Neural cell (in vitro differentiated cells): ENCODE results near the gene USP51. TPM values are rescaled to one million over a fixed set of nuclear protein-coding genes. Genes with fewer than 3 reads are reported as not detected.

ENCODE experiments used
- H2AFZ ChIP-seq: fragments of 200-600, 300-800 bp; sonication (generic), shearing (Covaris generic); 2 replicates; pipeline ENCODE4 v1.6.0; 2014; ENCODE audit warnings: low read depth, mild to moderate bottlenecking, antibody characterized with exemption, low read length, moderate library complexity
- H3F3A ChIP-seq: fragments of 200-600 bp; shearing (Covaris generic); 2 replicates; pipeline ENCODE4 v1.6.1; 2016; ENCODE audit warnings: mild to moderate bottlenecking, moderate library complexity, mixed read lengths, antibody characterized with exemption, low read length; ENCODE audit not compliant: insufficient read depth, poor library complexity, severe bottlenecking
- H3K27ac ChIP-seq: fragments of 200-600, 300-800 bp; sonication (generic), shearing (Covaris generic); 2 replicates; pipeline ENCODE4 v1.5.1; 2014; ENCODE audit warnings: mild to moderate bottlenecking, low read length, moderate library complexity
- H3K27me3 ChIP-seq: fragments of 300-800, 200-600 bp; sonication (generic), shearing (Covaris generic); 2 replicates; pipeline ENCODE4 v1.6.0; 2014; ENCODE audit warnings: mild to moderate bottlenecking, low read depth, low read length, moderate library complexity; ENCODE audit not compliant: insufficient read depth
- H3K36me3 ChIP-seq: fragments of 300-800, 200-600 bp; sonication (generic), shearing (Covaris generic); 2 replicates; pipeline ENCODE4 v1.5.1; 2014; ENCODE audit warnings: mild to moderate bottlenecking, antibody characterized with exemption, low read length, moderate library complexity; ENCODE audit not compliant: insufficient read depth
- H3K4me2 ChIP-seq: fragments of 300-800, 200-600 bp; sonication (generic), shearing (Covaris generic); 2 replicates; pipeline ENCODE4 v1.6.0; 2014; ENCODE audit warnings: mild to moderate bottlenecking, low read length
- H3K4me3 ChIP-seq: fragments of 300-800, 200-600 bp; sonication (generic), shearing (Covaris generic); 2 replicates; pipeline ENCODE4 v1.5.1; 2014; ENCODE audit warnings: mild to moderate bottlenecking, low read length, moderate library complexity
- H3K79me2 ChIP-seq: fragments of 200-600 bp; shearing (Covaris generic); replicated peaks from 2 replicates; pipeline ENCODE4 v1.6.0; 2014; ENCODE audit warnings: mild to moderate bottlenecking, low read length, moderate library complexity; ENCODE audit not compliant: insufficient read depth
- H3K9ac ChIP-seq: fragments of 300-800, 200-600 bp; sonication (generic), shearing (Covaris generic); 2 replicates; pipeline ENCODE4 v1.6.1; 2016; ENCODE audit warnings: mild to moderate bottlenecking, low read length, mixed read lengths
- H3K9me2 ChIP-seq: fragments of 200-600 bp; shearing (Covaris generic); 2 replicates; pipeline ENCODE4 v1.6.1; 2016; ENCODE audit warnings: mild to moderate bottlenecking, low read length, mixed read lengths; ENCODE audit not compliant: insufficient read depth
- H3K9me3 ChIP-seq: fragments of 200-600, 300-800 bp; sonication (generic), shearing (Covaris generic); 2 replicates; pipeline ENCODE4 v1.6.1; 2016; ENCODE audit warnings: mild to moderate bottlenecking, mixed run types, low read length, moderate library complexity, mixed read lengths
- H4K20me1 ChIP-seq: fragments of 200-600 bp; shearing (Covaris generic); 2 replicates; pipeline ENCODE4 v1.6.1; 2016; ENCODE audit warnings: mild to moderate bottlenecking, mixed run types; ENCODE audit not compliant: insufficient read depth
- CTCF ChIP-seq: fragments of 450-650 bp; IDR thresholded peaks from 2 replicates; pipeline ENCODE4 v1.5.1; 2014; ENCODE audit warnings: antibody characterized with exemption, mild to moderate bottlenecking, moderate library complexity; ENCODE audit not compliant: poor library complexity, severe bottlenecking
- EP300 ChIP-seq: fragments of 450-650 bp; conservative IDR thresholded peaks from 2 replicates; pipeline ENCODE4 v1.6.1; 2014; ENCODE audit warnings: antibody characterized with exemption, mild to moderate bottlenecking, moderate library complexity; ENCODE audit not compliant: poor library complexity, severe bottlenecking
- EZH2 ChIP-seq: fragments of 200-600, 300-800 bp; shearing (Covaris generic), sonication (generic); IDR thresholded peaks from 2 replicates; pipeline ENCODE4 v1.6.1; 2014; ENCODE audit warnings: antibody characterized with exemption, low read length, borderline replicate concordance, mild to moderate bottlenecking; ENCODE audit not compliant: insufficient read depth, poor library complexity, severe bottlenecking
- MXI1 ChIP-seq: fragments of 450-650 bp; conservative IDR thresholded peaks from 2 replicates; pipeline ENCODE4 v1.6.1; 2014; ENCODE audit warnings: antibody characterized with exemption, mild to moderate bottlenecking; ENCODE audit not compliant: poor library complexity, severe bottlenecking
- POLR2AphosphoS5 ChIP-seq: IDR thresholded peaks from 2 replicates; pipeline ENCODE4 v1.6.1; 2012
- RAD21 ChIP-seq: fragments of 450-650 bp; conservative IDR thresholded peaks from 2 replicates; pipeline ENCODE4 v1.6.1; 2014; ENCODE audit warnings: antibody characterized with exemption, mild to moderate bottlenecking, moderate library complexity
- REST ChIP-seq: IDR thresholded peaks from 2 replicates; pipeline ENCODE4 v1.6.1; 2012; ENCODE audit warnings: borderline replicate concordance
- SMC3 ChIP-seq: fragments of 450-650 bp; conservative IDR thresholded peaks from 2 replicates; pipeline ENCODE4 v1.6.1; 2014; ENCODE audit warnings: antibody characterized with exemption, mild to moderate bottlenecking, moderate library complexity; ENCODE audit not compliant: poor library complexity
- TAF1 ChIP-seq: IDR thresholded peaks from 2 replicates; pipeline ENCODE4 v1.6.1; 2012; ENCODE audit warnings: low read depth
- polyA minus RNA-seq: library from RNA; depleted of rRNA, polyadenylated mRNA; stranded (reverse); fragments of >200 nt; gene quantifications from 2 replicates; pipeline ENCODE4 v1.2.3, GENCODE V29; 2014
- polyA plus RNA-seq: library from polyadenylated mRNA; depleted of rRNA; stranded (reverse); fragments of >200 nt; gene quantifications from 2 replicates; pipeline ENCODE4 v1.2.3, GENCODE V29; 2014

Gene USP51
- polyA plus RNA-seq: 1.4 TPM in 2 replicates
- 6.3 and 12.8 TPM in 2 replicates for polyA minus RNA-seq

- H3K9me2 ChIP-seq: no peaks in the 10 kb centered on the region
- no peak within 1 kb of the TSS for H3K4me2 ChIP-seq
- peak within 1 kb of the TSS; percentile 65 for H2AFZ ChIP-seq
- no peaks in the 10 kb centered on the region for H3K79me2 ChIP-seq
- no peaks in the 10 kb centered on the region for H4K20me1 ChIP-seq
- H3K9me3 ChIP-seq: no peaks in the 10 kb centered on the region
- no peaks in the 10 kb centered on the region for H3K36me3 ChIP-seq
- peak within 1 kb of the TSS; percentile 75 for H3K9ac ChIP-seq
- peak; percentile 40 for TF ChIP-seq CTCF
- TF ChIP-seq POLR2AphosphoS5: no peak
- peak; percentile 17 for TF ChIP-seq RAD21
- no peaks in the 10 kb centered on the region for H3K27me3 ChIP-seq
- H3K4me3 ChIP-seq: peak within 1 kb of the TSS; percentile 76
- H3K27ac ChIP-seq: peak within 1 kb of the TSS; percentile 83
- no peaks in the 10 kb centered on the region for H3F3A ChIP-seq
Observed at GRCh38 chrX:55489314-55490009, at the start of gene USP51. Gene USP51 (minus strand): TSS chrX:55489848. CDS start chrX:55488939, 909 bp downstream.

GRCh38 chrX:55524487-55524886, 34.8 kb upstream of the USP51 start:
- Histone ChIP-seq H3K4me2 (no peak overlapping the region), H2AFZ (no peak overlapping the region), H3K79me2 (no peaks in the 10 kb centered on the region), H3K9me2 (no peaks in the 10 kb centered on the region), H4K20me1 (no peaks in the 10 kb centered on the region), H3K27me3 (no peaks in the 10 kb centered on the region), H3K4me3 (no peak overlapping the region), H3K27ac (peak overlapping the region; percentile 75), H3K9ac (no peak overlapping the region), H3K36me3 (no peaks in the 10 kb centered on the region), H3K9me3 (no peaks in the 10 kb centered on the region), H3F3A (no peaks in the 10 kb centered on the region)
- TF ChIP-seq CTCF (peak; percentile 33), MXI1 (no peak), SMC3 (peak; percentile 30), RAD21 (peak; percentile 36)

GRCh38 chrX:55523356-55523755, 33.7 kb upstream of the USP51 start:
- H3K4me3 ChIP-seq: no peak overlapping the region
- H4K20me1 ChIP-seq: no peaks in the 10 kb centered on the region

More at GRCh38 chrX:55523356-55523755, 33.7 kb upstream of the USP51 start:
- Histone ChIP-seq H3F3A (no peaks in the 10 kb centered on the region), H3K79me2 (no peaks in the 10 kb centered on the region), H3K9me3 (no peaks in the 10 kb centered on the region), H2AFZ (no peak overlapping the region), H3K36me3 (no peaks in the 10 kb centered on the region), H3K27me3 (no peaks in the 10 kb centered on the region), H3K4me2 (no peak overlapping the region), H3K9ac (peak overlapping the region; percentile 38), H3K27ac (peak overlapping the region; percentile 75), H3K9me2 (no peaks in the 10 kb centered on the region)
- TF ChIP-seq REST (no peak), MXI1 (no peak), EZH2 (no peak), POLR2AphosphoS5 (no peak), TAF1 (no peak), CTCF (no peak), EP300 (no peak), RAD21 (no peak), SMC3 (no peak)
